H54 (cell line): ENCODE measurements around the gene LMOD1.
"Not testable (repeated sequence)": the region's sequence is repeated elsewhere in the genome, so short reads cannot be mapped to it uniquely, and the experiment has no call there.

Experiments used
- DNase-seq: peaks from one replicate; pipeline ENCODE4 v3.0.0; 2011; ENCODE audit warnings: low spot score, mixed read lengths; ENCODE audit not compliant: insufficient read length
- FAIRE-seq: peaks from 3 replicates; lab custom pipeline; 2011; peaks lifted over from hg19 to GRCh38; lab: Jason Lieb, UNC
- POLR2A ChIP-seq: IDR thresholded peaks from 2 replicates; pipeline ENCODE4 v1.6.1; 2011; ENCODE audit warnings: low read depth, mild to moderate bottlenecking, low read length

LMOD1 gene

GRCh38 chr1:201914456-201915235, 31.7 kb downstream of the LMOD1 start:
- TF ChIP-seq POLR2A: no peak
- DNase-seq (no peak), FAIRE-seq (no peak)

GRCh38 chr1:201912832-201913231, 33.5 kb downstream of the LMOD1 start:
- FAIRE-seq: no peak
- no peak for TF ChIP-seq POLR2A

GRCh38 chr1:201911826-201912571, 34.3 kb downstream of the LMOD1 start:
- DNase-seq: no peak
- FAIRE-seq: no peak
- no peak for TF ChIP-seq POLR2A

More at GRCh38 chr1:201912832-201913231, 33.5 kb downstream of the LMOD1 start:
- no peak for DNase-seq

- DNase-seq (no peak), FAIRE-seq (no peak)
- TF ChIP-seq POLR2A: no peak
Measured at GRCh38 chr1:201907621-201908020, 38.7 kb downstream of the LMOD1 start.

- no peak for FAIRE-seq
- no peak for TF ChIP-seq POLR2A
Measured at GRCh38 chr1:201906336-201906735, 40.0 kb downstream of the LMOD1 start.

GRCh38 chr1:201905234-201905890, 41.0 kb downstream of the LMOD1 start:
- FAIRE-seq (no peak), DNase-seq (no peak)
- no peak for TF ChIP-seq POLR2A

More at GRCh38 chr1:201906336-201906735, 40.0 kb downstream of the LMOD1 start:
- no peak for DNase-seq

- FAIRE-seq (no peak), DNase-seq (no peak)
- TF ChIP-seq POLR2A: no peak
Measured at GRCh38 chr1:201904579-201904978, 41.8 kb downstream of the LMOD1 start.

GRCh38 chr1:201903135-201903534, 43.2 kb downstream of the LMOD1 start:
- DNase-seq (peak; percentile 49), FAIRE-seq (no peak)
- TF ChIP-seq POLR2A: no peak

- no peak for TF ChIP-seq POLR2A
- no peak for FAIRE-seq
- no peak for DNase-seq
Measured at GRCh38 chr1:201902198-201902597, 44.1 kb downstream of the LMOD1 start.

GRCh38 chr1:201901036-201901435, 45.3 kb downstream of the LMOD1 start:
- not testable (repeated sequence) for FAIRE-seq, DNase-seq

GRCh38 chr1:201900476-201900875, 45.9 kb downstream of the LMOD1 start:
- DNase-seq: no peak
- FAIRE-seq: no peak
- no peak for TF ChIP-seq POLR2A

- no peak for TF ChIP-seq POLR2A
- FAIRE-seq (no peak), DNase-seq (no peak)
Measured at GRCh38 chr1:201899683-201900429, 46.5 kb downstream of the LMOD1 start.

- DNase-seq (no peak), FAIRE-seq (no peak)
- TF ChIP-seq POLR2A: no peak
Measured at GRCh38 chr1:201898992-201899391, 47.4 kb downstream of the LMOD1 start.

- TF ChIP-seq POLR2A: no peak
- FAIRE-seq (no peak), DNase-seq (no peak)
Measured at GRCh38 chr1:201898240-201898894, 48.0 kb downstream of the LMOD1 start.
